ENCODE data around the gene TGM4.
A peak's percentile ranks its signal among the peaks of the same experiment; 100 is the strongest.
"Not testable (repeated sequence)": the region's sequence is repeated elsewhere in the genome, so short reads cannot be mapped to it uniquely, and the experiment has no call there.

TGM4 gene

DNA sequence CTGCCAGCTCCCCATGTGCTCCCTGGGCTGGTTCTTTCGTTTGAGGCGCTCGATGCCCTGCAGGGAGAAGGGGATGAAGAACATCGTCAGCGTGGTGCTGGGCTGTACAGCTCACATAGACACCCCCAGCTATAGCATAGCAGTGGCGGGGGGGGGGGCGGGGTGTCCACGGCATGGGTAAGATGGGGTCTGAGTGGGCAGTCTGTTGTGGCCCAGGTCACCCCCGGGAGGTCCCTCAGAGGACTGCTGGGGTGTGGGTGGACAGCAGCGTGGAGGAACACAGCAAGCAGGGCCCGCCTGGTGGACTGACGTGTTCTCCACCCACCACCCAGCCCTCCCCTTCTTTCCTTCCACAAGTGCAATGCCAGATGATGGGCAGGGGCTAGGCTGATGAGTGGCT is 43.7 kb downstream of the TGM4 start:
- DNase-seq, result no peak

DNA sequence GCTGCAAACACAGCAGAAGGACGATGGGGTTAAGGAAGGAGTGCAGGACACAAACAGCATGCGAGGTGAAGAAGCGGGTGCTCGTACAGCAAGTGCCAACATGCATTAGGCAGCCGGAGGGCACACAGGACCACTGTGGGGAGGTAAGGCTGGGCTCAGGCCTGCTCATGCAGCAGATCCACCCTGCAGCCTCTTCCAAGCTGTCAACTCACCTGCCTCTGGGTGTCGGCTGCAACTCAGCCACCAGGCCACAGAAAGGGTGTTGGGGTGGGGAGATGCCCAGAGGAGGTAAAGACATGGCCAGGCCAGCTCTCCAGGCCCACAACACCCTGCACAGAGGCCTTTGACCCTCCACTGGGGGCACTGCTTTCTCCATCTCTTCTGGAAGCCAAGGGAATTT is 44.2 kb downstream of the TGM4 start:
- no peak for DNase-seq

DNA sequence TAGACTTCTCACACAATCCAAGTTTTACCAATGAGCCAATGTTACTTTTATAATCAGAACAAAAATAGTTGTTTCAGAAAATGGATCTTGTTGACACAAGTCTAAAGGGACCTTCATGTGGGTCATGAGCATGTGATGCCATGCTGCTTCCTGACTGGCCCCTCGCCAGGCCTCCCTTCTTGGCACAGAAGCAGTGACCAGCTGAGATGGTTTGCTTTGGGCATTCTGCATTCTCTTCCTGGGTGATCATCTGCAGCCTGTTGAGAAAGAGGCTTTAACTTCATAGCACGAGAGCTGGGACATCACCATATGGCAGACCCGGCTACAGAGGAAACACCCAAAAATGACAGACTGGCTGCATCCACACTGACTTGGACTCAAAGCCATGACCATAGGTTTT is 45.7 kb downstream of the TGM4 start:
- DNase-seq, result no peak

DNA sequence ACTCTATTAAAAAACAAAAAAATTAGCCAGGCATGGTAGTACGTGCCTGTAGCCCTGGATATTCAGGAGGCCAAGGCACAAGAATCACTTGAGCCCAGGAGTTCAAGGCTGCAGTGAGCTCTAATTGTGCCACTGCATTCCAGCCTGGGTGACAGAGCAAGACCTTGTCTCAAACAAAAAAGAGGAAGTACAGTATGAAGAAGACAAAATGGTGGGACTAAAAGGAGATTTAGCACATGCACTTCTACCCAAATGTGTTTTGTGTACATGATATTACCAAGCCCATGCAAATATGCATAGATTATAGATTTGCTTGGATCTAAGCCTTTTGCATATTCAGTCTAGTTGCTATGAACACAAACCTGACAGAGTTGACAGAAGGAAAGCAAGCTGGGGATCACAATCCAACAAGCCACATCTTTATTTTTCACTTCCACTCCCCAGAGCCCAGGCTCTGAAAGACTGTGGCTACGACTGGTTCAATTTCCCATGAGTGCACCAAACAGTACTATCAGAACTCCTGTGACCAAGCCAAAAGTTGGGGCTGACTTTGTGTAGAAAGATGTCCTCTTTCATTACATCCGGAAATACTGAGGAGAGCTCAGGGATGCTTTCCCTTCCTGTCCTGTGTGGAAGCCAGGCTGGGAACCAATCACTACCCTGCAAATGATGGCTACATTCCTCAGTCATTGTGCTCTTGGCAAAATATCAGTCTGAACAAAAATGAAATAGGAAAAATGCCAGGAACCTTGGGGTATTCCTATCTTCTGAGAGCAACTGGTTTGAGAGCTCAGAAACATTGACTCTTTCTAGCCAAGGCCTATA is 49.4 kb downstream of the TGM4 start:
- DNase-seq, result peak; percentile 25 to 54

DNA sequence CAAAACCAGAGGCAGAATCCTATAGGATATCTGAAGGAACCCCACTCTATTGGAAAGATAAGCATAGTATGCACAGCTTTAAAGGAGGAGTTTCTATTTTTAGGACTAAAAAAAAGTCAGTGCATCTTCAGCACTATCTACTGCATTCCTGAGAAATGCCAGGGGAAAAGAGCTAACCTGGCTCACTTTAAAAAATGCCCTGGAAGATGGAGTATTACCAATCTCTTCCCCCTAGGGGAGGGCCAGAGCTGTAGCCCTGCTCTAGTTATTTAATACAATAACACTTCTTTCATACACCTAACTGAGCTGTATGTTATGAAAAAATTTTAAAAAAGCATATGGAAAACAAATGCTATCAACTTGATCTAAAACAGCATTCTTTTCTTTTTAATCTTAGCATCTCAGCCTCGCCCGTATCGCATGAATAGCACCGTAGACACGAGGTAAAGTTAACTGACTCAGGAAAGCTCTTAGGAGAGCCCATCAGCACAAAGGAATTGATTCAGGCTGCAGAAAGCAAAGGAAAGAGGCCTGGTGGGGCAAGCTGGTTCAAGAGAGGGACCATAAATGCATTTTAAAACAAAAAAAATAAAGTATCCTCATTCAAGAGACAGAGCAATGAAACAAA is 50.2 kb downstream of the TGM4 start:
- DNase-seq, result no peak

DNA sequence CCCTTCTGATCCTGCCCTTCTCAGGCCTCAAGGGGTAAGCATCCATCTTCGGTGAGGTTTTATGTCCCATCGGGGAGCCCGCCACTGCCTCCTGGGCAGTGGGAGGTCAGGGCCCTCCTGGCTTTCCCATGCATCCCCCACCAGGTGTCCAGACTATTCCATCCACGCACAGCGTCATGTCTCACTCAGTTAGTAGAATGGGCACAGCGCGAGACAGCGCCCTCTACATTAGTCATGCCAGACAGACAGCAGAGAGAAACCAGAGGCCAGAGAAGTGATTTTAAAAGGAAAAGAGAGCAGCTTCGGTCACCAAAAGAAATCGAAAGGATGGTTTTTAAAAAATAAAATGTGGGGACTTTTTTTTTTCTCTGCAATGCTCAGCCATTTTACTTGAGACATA is 51.8 kb downstream of the TGM4 start:
- DNase-seq, result no peak

DNA sequence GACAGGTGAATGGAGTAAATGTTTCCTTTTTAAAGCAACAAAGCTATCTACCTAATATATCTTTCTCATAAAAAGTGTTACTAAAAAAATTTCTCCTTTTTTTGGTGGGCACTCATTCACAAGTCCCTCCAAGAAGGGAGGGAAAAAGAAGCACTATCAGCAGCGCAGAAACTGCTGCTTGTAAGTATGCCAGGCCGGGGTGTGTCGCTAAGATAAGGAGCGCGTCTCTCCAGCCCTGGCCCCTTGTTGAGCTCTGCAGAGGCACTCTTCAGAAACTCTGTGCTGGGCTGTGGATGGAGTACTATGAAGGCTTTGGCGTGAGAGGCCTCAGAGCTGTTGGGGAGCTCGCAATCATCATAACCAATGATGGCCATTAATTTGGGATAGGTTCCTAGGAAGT is 52.5 kb downstream of the TGM4 start:
- no peak for DNase-seq

DNA sequence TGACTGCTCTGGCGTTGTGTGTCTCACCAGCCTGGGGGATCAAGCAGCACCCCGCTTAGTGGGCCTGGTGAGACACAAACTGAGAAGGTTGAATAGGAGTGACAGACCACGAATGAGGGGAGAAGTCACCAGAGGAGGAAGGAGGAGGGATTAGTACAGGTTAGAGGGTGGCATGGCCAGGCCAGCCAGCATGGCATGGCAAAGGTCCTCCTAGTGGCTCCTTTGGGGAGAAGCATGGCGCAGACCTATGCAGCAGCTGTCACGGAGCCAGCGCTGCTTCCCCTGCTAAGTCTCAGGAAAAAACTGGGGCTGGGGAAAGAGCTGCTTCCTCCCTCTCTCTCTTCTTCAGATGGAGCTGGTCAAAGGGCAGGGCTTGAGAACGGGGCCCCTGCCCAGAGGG is 53.0 kb downstream of the TGM4 start:
- DNase-seq, result no peak

DNA sequence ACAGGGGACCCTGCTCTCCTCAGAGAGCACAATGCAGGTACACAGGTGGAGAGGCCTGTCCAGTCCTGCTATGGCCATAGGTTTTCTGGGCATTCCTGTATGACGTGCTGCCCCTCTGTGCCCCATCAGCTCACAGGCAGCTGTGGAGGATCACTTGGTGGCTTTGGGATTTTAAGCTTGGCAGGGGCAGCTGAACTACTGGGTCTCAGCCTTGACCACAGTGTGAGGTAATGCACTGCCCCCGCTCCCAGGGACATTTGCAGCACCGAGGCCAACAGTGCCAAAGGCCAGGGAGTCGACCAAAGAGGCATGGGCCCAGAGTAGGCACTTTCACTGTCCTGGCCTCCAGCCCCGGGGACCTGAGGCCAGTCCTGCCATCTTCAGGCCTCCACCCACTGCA is 55.4 kb downstream of the TGM4 start:
- no peak for DNase-seq

DNA sequence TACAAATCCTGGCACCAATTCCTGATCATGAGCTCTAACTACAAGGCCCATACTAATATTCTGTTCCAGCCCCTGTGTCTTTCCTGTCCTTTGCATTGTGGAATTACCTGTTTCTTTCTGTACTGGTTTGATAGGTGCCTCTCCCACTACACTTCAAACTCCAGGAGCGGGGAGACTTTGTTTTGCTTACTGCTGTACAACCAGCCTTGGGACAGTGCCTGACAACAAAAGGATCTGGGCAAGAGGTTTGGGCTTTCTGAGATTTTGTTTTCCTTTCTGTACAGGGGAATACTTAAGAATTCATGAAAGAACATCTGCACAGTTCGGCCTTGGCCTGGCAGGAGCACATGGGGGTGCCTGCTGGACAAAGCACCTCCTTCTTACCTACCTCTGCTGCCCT is 56.5 kb downstream of the TGM4 start:
- DNase-seq, result no peak

DNA sequence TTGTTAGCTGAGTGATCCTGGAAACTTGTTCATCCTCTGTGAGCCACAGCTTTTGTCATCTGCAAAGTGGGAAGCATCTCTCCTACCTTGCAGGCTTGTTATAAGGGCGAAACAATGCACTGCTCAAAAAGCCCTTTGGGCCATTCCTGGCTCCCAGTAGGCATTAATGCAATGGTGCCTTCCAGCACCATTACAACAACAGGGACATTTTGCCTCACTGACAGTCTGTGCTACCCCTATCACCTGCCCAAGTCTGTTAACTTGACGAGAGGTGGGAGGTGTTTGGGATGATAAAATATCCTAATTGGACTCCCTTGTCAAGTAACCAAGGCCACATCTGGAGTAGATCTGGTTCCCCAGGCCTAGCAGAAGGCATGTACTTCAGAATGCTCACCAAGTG is 57.4 kb downstream of the TGM4 start:
- no peak for DNase-seq

DNA sequence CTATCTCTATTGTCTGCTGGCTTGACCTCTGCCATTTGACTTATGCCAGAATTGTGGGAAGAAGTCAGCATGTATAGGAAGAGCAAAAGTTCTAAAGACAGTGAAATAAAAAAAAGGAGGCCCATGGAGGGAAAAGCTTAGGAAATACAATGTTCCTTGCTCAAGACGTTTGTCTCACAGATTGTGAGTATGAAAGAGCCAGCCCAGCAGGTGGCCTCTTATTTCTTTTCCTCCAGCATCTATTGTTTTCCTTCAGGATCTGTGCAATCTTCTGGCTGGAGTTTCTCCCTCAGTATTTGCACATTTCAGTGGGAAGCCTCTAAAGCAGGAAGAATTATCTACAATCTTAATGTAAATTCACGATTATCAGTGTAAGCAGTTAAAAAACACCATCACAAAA is 57.9 kb downstream of the TGM4 start:
- DNase-seq, result no peak

DNA sequence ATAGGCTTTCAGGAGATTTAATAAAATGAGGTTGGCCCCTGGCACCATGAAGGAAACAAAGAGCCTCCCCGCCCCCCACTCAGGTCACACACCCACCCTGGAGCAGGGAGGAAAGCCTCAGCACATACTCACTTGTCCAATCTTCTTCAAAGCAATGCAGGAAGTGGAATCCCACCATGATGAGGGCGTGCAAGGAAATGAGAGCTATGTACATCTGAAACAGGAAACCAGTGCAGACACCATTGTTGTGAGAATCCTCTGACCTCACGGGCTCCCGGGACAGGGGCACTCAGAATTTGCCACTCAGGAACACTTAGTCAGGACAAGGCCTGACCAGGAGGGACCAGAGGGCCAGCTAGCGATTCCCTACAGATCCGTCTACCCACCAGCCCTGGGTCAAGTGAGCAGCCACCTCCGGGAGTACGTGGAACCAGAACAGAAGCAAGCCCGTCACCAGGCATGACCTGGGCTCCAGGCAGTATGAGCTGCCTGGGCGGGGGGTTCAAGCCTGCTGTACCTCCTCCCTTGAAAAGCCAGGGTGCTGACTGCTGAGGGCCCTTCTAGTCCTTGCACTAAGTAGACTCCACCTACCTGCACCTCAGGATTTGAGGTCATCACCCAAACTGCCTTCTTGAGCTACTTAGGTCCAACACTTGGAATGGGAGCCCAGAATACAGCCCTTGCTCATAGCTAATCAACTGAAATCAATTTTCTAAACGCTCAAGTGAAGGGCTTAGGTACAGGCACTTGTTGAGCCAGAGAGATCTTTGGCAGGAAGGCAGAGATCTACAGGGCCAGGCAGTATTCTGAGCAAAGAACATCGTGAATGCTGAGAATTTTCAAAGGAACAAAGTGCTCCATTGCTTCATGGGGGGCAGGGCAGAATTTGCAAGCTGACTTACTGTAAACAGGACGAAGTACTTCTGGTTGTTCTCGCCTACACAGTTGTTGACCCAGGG is 58.9 kb downstream of the TGM4 start:
- DNase-seq, result no peak

DNA sequence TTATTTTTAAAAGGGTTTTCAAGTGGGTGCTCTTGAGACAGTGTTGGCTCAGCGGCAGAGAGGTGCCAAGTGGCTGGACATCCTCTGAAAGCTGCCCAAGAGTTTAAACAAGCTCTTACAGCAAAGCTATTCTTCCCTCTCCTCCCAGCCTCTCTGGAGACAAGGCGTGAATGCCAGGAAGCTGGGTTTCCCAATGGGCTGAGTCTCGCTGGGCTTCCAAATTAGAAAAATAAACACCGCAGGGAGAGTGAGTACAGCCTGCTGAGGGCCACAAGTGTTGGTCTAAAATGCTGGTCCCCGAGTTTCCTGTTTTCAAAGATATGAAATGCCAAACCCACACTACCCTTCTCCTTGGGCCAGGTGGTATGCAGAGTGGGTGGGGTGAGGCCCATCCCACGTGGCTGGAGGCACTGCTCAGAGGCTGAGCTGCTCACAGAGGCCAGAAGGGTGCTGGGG is 65.2 kb downstream of the TGM4 start:
- no peak for DNase-seq

DNA sequence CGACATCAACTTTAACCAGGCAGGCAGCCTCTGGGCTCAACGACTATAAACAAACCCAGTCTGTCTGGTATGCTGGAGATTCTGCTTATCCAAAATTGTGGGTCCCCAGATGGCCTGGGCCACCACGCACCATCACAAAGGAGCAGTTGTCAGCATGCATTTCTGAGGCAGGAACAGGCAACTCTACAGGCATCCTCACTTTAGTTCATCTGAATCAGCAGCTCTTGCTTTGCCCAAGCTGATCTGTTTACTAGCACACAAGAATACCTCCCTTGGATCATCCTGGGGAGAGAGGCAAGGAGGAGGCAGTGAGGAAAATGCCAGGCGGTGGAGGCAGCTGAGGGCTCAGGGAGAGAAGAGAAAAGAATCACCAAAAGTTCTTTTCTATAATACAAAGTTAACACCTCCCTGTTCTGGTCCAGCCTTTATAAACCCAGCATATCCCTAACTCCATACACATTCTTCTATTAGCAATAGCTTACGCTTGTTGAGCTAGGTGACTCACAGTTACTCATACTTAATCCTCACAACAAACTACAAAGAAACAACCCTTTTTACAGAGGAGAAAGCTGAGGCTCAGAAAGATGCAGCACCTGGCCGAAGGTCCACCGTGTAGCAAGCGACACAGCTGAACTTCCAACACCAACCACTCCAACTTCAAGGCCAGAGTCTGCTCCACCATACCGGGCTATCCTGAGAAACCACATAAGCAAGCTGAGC is 68.0 kb downstream of the TGM4 start:
- no peak for DNase-seq

DNA sequence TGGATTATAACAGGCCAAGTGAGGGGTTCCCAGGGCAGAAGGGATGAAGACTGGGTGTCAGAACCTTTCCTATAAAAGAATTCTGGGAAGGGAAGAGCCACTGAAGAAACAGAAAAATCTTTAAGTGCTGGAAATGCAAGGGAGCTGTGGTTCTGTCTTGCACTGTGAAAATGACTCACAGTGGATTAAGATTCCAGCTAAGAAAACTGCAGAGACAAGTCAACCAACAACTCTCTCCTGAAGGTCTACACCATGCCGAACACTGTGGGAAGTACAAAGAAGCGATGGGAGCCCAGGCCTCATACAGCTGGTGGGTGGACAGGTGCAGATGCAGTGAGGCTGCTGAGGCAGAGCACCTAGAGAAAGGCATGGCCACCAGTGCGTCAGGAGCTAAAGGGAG is 73.8 kb downstream of the TGM4 start:
- DNase-seq, result no peak

DNA sequence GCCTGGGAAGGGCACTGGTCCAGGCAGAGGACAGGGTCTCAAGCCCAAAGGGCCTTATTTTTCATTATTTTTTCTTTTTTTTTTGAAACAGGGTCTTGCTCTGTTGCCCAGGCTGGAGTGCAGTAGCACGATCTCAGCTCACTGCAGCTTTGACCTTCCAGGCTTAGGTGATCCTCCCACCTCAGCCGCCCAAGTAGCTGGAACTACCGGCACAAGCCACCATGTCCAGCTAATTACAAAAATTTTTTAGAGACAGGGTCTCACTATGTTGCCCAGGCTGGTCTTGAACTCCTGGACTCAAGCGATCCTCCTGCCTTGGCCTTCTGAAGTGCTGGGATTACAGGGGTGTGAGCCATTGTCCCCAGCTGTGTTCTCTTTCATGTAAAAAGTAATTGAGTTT is 75.4 kb downstream of the TGM4 start:
- DNase-seq, result not testable (repeated sequence)

DNA sequence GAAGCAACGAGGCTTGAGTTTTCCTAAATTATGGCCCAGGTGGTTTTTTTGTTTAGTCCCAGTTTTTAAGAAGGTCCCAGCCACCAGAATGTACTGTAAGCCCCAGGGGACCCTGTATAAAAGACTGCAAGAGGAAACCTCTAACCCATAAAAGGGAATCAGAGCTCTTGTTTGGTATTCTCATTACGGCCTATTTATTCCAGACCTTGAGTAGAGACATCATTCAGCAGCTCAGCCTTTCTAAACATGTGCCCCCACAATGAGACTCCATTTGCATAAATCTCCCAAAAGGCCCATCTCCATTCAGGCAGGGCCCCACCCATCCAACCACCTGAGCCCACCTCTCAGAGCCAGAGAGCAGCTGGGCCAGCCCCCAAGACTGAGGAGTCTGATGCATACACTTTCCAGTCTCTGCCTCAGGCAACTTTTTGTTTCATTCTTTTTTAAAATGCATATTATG is 75.9 kb downstream of the TGM4 start:
- DNase-seq, result no peak

DNA sequence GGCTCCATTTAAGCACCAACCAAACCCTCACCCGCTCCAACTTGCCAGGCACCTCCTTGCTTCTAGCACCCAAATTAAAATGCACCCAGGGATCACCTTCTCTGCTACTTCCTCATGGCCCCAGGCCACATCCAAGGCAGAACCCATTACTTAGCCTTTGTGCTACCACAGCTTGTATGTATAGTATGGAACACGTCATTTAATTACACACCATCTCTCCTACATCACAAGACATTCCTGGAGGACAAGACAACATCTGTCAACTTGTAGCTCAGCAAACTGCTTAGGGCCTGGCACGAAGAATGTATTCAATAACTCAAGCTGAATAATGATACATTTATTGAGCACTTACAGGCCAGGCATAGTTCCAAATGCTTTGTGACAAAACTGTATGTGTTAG is 78.3 kb downstream of the TGM4 start:
- DNase-seq, result no peak

DNA sequence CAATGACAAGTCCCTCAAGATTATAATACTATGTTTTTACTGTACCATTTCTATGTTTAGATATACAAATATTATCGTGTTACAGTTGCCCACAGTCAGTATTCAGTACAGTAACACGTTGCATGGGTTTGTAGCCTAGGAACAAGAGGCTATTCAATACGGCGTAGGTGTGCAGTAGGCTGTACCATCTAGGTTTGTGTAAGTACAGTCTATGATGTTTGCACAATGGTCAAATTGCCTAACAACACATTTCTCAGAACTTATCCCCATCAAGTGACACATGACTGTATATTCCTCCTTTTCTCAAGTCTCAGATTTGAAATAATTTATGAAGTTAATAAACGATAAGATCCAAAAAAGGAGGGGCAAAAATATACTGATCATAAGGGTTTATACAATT is 79.9 kb downstream of the TGM4 start:
- no peak for DNase-seq

DNA sequence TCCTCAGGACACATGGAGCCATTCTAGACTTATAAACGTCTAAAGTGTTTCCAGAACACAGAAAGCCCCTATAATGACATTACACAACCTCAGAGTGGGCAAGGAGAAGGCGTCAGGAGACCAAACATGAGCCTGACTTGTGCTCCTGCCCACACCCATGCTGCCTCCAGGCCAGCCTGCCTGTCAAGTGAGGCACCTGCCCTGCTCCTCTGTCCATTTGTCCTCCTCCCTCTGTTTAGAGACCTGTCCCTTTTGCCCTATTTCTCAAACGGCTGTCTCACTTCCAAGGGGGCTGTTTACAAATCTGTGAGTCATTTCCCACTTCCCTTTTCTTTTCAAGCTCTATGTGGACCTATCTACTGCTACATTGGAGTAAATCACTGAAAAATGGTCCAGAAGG is 80.6 kb downstream of the TGM4 start:
- peak; percentile 60 to 68 for DNase-seq

DNA sequence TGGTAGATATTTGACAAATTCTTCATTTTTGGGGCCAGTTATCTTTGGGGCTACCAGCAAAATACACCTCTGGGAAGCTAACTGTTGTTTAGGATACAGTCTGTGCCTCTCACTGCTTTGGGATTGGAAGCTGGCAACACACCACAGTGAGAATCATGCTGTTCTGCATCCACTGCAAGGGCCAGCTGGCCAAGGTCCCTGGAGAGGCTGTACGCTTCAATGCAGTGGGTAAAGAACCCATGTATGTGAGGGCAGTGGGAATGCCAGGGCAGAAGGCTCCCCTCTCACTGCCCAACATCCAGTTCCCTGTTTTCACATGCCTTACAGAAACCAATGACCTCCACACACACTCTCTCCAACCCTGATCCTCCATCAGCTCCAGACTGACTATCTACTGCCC is 81.5 kb downstream of the TGM4 start:
- DNase-seq, result no peak

DNA sequence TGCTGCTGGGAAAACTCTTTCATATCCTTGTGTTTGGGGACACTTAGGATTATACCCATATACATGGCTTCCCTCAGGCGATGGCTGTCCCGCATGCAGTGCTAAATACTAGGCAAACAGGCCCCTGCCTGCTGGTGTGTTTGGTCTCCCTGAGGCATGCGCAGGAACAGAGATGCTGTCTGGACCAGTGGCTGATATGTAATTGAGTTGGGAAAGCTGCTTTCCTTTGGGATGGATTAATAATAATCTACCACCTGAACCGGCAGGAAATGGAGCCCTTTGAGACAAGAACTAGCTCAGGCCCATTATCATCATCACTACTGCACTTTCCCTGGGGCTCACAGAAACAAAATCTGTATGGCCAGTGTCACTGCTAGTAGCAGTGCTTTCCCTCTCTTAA is 83.6 kb downstream of the TGM4 start:
- DNase-seq, result no peak

Data from Kasumi-1 (cell line).